Activated CD4-positive, alpha-beta T cell treated with anti-CD3 and anti-CD28 coated beads for 4 hours (primary cell): ENCODE data around the gene JKAMP.

ENCODE experiments used
- DNase-seq, 2 donors: peaks; one replicate each; pipeline ENCODE4 v3.0.0-alpha.2; 2020

Gene JKAMP

GRCh38 chr14:59543873-59544272 lies 59.6 kb downstream of the JKAMP start:
- no peak for DNase-seq

- DNase-seq, result no peak
Measured at GRCh38 chr14:59547310-59547709, 63.0 kb downstream of the JKAMP start.
